K562 (cell line): ENCODE measurements around the gene PXN. TPM values are rescaled to one million over a fixed set of nuclear protein-coding genes. Genes with fewer than 3 reads are reported as not detected.

Experiments
- BACH1 ChIP-seq: fragments of 200-800 bp; sonication (Bioruptor generic); IDR thresholded peaks from 2 replicates; pipeline ENCODE4 v1.6.1; 2016; ENCODE audit warnings: missing genetic modification characterization, missing compliant biosample characterization
- DDX20 ChIP-seq: fragments of 450-650 bp; IDR thresholded peaks from 2 replicates; pipeline ENCODE4 v1.6.1; 2016; ENCODE audit warnings: missing genetic modification characterization, low read depth, mild to moderate bottlenecking, missing compliant biosample characterization, moderate library complexity
- FOXJ2 ChIP-seq: fragments of 200-800 bp; sonication (Bioruptor generic); IDR thresholded peaks from 2 replicates; pipeline ENCODE4 v1.6.1; 2016; ENCODE audit warnings: missing genetic modification characterization, missing compliant biosample characterization
- HDAC1 ChIP-seq, 2 experiments: fragments of 450-650 bp; IDR thresholded peaks; 2 replicates each; pipeline ENCODE4 v1.6.1; 2016 to 2017; ENCODE audit warnings: inconsistent platforms in 1 of 2, mild to moderate bottlenecking in 1 of 2, moderate library complexity in 1 of 2
- MTF1 ChIP-seq: fragments of 250-450 bp; sonication (Bioruptor Pico); IDR thresholded peaks from 2 replicates; pipeline ENCODE4 v1.9.0; 2021; ENCODE audit warnings: moderate library complexity, mild to moderate bottlenecking, inconsistent platforms, borderline replicate concordance
- NCOA6 ChIP-seq: fragments of 450-650 bp; IDR thresholded peaks from 2 replicates; pipeline ENCODE4 v1.6.1; 2017; ENCODE audit warnings: mild to moderate bottlenecking
- NFE2 ChIP-seq: IDR thresholded peaks from 2 replicates; pipeline ENCODE4 v1.6.1; 2014; ENCODE audit warnings: antibody characterized with exemption, low read depth
- POLR2H ChIP-seq: IDR thresholded peaks from 2 replicates; pipeline ENCODE4 v1.6.1; 2016; ENCODE audit warnings: missing genetic modification characterization, low read depth, mild to moderate bottlenecking, control low read depth, missing compliant biosample characterization, moderate library complexity
- RBM15 ChIP-seq: fragments of 200-400 bp; formaldehyde crosslinking; IDR thresholded peaks from 2 replicates; pipeline ENCODE4 v1.6.1; 2018; ENCODE audit warnings: mild to moderate bottlenecking, low read length, moderate library complexity; ENCODE audit not compliant: insufficient read depth
- SIN3A ChIP-seq, 2 experiments: fragments of 150-350 bp in 1 of 2; IDR thresholded peaks; 2 replicates each; pipeline ENCODE4 v1.6.1; 2011 to 2016; ENCODE audit warnings: borderline replicate concordance in 2 of 2, low read depth in 2 of 2, low read length in 2 of 2, mild to moderate bottlenecking in 2 of 2, moderate library complexity in 2 of 2; ENCODE audit not compliant: control insufficient read depth in 1 of 2
- SMAD1 ChIP-seq: fragments of 150-350 bp; IDR thresholded peaks from 2 replicates; pipeline ENCODE4 v1.6.1; 2014; ENCODE audit warnings: low read length, low read depth; ENCODE audit not compliant: partially characterized antibody
- SMAD2 ChIP-seq: fragments of 150-350 bp; IDR thresholded peaks from 2 replicates; pipeline ENCODE4 v1.6.1; 2014; ENCODE audit warnings: low read depth, mild to moderate bottlenecking, low read length
- SRSF1 ChIP-seq: fragments of 200-400 bp; formaldehyde crosslinking; IDR thresholded peaks from 2 replicates; pipeline ENCODE4 v1.6.1; 2017; ENCODE audit warnings: mild to moderate bottlenecking, low read depth, low read length, moderate library complexity
- TAF1 ChIP-seq: IDR thresholded peaks from 2 replicates; pipeline ENCODE4 v1.6.1; 2011; ENCODE audit warnings: mild to moderate bottlenecking, low read length, moderate library complexity; ENCODE audit not compliant: insufficient read depth, control insufficient read depth, severe bottlenecking; ENCODE audit errors: extremely low read depth
- THRAP3 ChIP-seq: fragments of 450-650 bp; IDR thresholded peaks from 2 replicates; pipeline ENCODE4 v1.6.1; 2016; ENCODE audit warnings: mild to moderate bottlenecking, inconsistent platforms, borderline replicate concordance
- U2AF1 ChIP-seq: fragments of 200-400 bp; formaldehyde crosslinking; optimal IDR thresholded peaks from 2 replicates; pipeline ENCODE3; 2017; ENCODE audit warnings: mild to moderate bottlenecking, low read depth, low read length, moderate library complexity
- ZNF232 ChIP-seq: sonication (generic); formaldehyde crosslinking; IDR thresholded peaks from 2 replicates; pipeline ENCODE4 v1.8.0; 2022; ENCODE audit warnings: mild to moderate bottlenecking, missing genetic modification reagents
- ZNF431 ChIP-seq: sonication (generic); formaldehyde crosslinking; IDR thresholded peaks from 2 replicates; pipeline ENCODE4 v1.8.0; 2022; ENCODE audit warnings: mild to moderate bottlenecking, missing genetic modification reagents
- ZNF57 ChIP-seq: fragments of 450-650 bp; formaldehyde crosslinking; IDR thresholded peaks from 2 replicates; pipeline ENCODE4 v1.4.0; 2020; ENCODE audit warnings: mild to moderate bottlenecking, moderate library complexity
- ZNF780A ChIP-seq: fragments of 250-450 bp; sonication (Bioruptor Pico); IDR thresholded peaks from 2 replicates; pipeline ENCODE4 v1.5.0; 2021; ENCODE audit warnings: mild to moderate bottlenecking
- polyA plus RNA-seq, 8 experiments: library from polyadenylated mRNA; depleted of rRNA in 4 of 8; stranded (reverse) in 5 of 8; unstranded in 3 of 8; fragments of >200 nt; fragmentation: Nextera tagmentation in 2 of 8; fragmentation: Illumina TruSeq in 1 of 8; extraction: Ambion mirVana in 2 of 8; extraction: Trizol in 1 of 8; gene quantifications; 2 replicates each; pipeline versions ENCODE4 v1.2.1 to v1.2.3, GENCODE V29; 2011 to 2014; ENCODE audit warnings: inconsistent platforms in 1 of 8, missing spikeins in 1 of 8
- total RNA-seq, 7 experiments: library from RNA; depleted of rRNA in 6 of 7; stranded (reverse); fragments of >200 nt in 6 of 7; fragmentation: Illumina TruSeq in 2 of 7; extraction: Trizol in 2 of 7; gene quantifications; 2 replicates each; pipeline versions ENCODE4 v1.2.1 to v1.2.3, GENCODE V29; 2011 to 2021; ENCODE audit warnings: low replicate concordance in 1 of 7
- TF ChIP-seq, protein P1 (sequence below): sonication (generic); formaldehyde crosslinking; IDR thresholded peaks from 2 replicates; pipeline ENCODE4 v1.8.0; 2022; ENCODE audit warnings: mild to moderate bottlenecking, missing genetic modification reagents
- TF ChIP-seq, protein P2 (sequence below): fragments of 450-650 bp; IDR thresholded peaks from 2 replicates; pipeline ENCODE4 v1.6.1; 2018; ENCODE audit not compliant: partially characterized antibody
- TF ChIP-seq, protein P3 (sequence below), 2 experiments: fragments of 450-650 bp in 1 of 2; sonication (generic) in 1 of 2; formaldehyde crosslinking; conservative IDR thresholded peaks; 2 replicates each; pipeline versions ENCODE4 v1.4.0 to v1.8.1; 2020 to 2022; ENCODE audit warnings: mild to moderate bottlenecking in 1 of 2, missing genetic modification reagents in 1 of 2

Gene PXN
- total and polyA plus RNA-seq, 9 of the 15 experiments (the other 6 are each of a cell fraction or from before 2014, with no cell fraction given): 4.0 to 74.1 (median 18.6) TPM

DNA sequence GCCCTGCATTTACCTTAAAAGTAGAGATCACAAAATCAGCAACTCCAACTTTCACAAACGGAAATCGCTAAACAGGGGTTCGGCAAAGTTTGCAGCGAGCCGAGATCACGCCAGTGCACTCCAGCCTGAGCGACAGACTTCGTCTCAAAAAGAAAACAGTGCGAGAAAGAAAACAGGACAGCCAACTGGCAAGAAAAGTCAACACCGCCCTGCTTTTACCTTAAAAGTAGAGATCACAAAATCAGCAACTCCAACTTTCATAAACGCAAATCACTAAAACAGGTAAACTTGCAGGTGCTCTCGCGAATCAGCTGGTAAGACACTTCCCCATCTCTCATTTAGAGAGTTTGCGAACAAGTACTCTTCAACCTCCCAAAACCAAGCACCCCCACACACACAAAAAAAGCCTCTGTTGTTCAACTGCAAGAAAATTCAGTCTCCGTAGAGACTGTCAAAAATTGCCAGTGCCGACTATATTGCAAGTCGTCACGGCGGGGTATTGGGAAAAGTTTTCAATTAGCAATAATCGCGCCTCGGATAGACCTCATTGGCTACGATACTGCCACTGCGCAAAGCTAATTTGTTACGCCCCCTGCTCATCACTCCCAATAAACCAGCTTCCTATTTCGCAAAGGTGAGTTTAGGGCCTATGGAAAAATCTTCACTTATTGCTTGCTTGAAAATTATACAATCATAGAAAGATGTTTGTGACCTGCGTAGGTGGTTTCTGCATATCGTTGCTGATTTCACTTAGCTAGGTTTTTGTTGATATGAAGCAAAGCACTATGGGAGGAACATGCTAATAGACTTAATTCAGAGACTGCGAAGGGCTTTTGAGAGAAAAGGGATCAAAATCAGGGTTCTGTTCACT lies 27.4 kb upstream of the PXN start, which contains the start of gene RNU4-1 (continued):
- TF ChIP-seq, protein P1, sequence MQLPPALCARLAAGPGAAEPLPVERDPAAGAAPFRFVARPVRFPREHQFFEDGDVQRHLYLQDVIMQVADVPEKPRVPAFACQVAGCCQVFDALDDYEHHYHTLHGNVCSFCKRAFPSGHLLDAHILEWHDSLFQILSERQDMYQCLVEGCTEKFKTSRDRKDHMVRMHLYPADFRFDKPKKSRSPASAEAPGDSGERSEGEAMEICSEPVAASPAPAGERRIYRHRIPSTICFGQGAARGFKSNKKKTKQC (CRISPR knock-in tag): peak; percentile 28; the same call in 1 of the 2 replicates
- no peak for TF ChIP-seq BACH1 (tag)
- TF ChIP-seq ZNF57: no peak
- TF ChIP-seq SMAD2: no peak
- 0 out of 2 replicates have a peak, but pooled peaks have one; percentile 34 for TF ChIP-seq NFE2
- no peak; the same call in 1 of the 2 replicates for TF ChIP-seq NCOA6
- no peak for TF ChIP-seq RBM15
- TF ChIP-seq, protein P2, sequence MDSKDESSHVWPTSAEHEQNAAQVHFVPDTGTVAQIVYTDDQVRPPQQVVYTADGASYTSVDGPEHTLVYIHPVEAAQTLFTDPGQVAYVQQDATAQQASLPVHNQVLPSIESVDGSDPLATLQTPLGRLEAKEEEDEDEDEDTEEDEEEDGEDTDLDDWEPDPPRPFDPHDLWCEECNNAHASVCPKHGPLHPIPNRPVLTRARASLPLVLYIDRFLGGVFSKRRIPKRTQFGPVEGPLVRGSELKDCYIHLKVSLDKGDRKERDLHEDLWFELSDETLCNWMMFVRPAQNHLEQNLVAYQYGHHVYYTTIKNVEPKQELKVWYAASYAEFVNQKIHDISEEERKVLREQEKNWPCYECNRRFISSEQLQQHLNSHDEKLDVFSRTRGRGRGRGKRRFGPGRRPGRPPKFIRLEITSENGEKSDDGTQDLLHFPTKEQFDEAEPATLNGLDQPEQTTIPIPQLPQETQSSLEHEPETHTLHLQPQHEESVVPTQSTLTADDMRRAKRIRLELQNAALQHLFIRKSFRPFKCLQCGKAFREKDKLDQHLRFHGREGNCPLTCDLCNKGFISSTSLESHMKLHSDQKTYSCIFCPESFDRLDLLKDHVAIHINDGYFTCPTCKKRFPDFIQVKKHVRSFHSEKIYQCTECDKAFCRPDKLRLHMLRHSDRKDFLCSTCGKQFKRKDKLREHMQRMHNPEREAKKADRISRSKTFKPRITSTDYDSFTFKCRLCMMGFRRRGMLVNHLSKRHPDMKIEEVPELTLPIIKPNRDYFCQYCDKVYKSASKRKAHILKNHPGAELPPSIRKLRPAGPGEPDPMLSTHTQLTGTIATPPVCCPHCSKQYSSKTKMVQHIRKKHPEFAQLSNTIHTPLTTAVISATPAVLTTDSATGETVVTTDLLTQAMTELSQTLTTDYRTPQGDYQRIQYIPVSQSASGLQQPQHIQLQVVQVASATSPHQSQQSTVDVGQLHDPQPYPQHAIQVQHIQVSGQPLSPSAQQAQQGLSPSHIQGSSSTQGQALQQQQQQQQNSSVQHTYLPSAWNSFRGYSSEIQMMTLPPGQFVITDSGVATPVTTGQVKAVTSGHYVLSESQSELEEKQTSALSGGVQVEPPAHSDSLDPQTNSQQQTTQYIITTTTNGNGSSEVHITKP: peak; percentile 35
- peak; percentile 63 for TF ChIP-seq TAF1
- TF ChIP-seq ZNF232 (CRISPR knock-in tag): no peak
- TF ChIP-seq FOXJ2 (tag): peak; percentile 40; the same call in 1 of the 2 replicates
- TF ChIP-seq, protein P3, sequence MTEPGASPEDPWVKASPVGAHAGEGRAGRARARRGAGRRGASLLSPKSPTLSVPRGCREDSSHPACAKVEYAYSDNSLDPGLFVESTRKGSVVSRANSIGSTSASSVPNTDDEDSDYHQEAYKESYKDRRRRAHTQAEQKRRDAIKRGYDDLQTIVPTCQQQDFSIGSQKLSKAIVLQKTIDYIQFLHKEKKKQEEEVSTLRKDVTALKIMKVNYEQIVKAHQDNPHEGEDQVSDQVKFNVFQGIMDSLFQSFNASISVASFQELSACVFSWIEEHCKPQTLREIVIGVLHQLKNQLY (CRISPR knock-in tag; conservative IDR thresholded peaks at IDR 0.05): no peak
- peak in 1 of 2 experiments; percentile 55; a peak in 3 of 4 replicates for TF ChIP-seq HDAC1 (IDR thresholded peaks at IDR 0.05)
- TF ChIP-seq U2AF1: peak; percentile 56
- TF ChIP-seq SIN3A (IDR thresholded peaks at IDR 0.05; ENCODE audit: borderline replicate concordance in 2 of 2, control insufficient read depth in 1 of 2, low read depth in 2 of 2, low read length in 2 of 2): peak; percentile 92 to 94; a peak in 2 of 4 replicates
- no peak for TF ChIP-seq ZNF431 (CRISPR knock-in tag)
- peak; percentile 99 for TF ChIP-seq POLR2H (tag)
- no peak; the same call in 1 of the 2 replicates for TF ChIP-seq DDX20 (tag)
- no peak for TF ChIP-seq MTF1 (CRISPR knock-in tag)
- peak; percentile 99 for TF ChIP-seq SMAD1
- peak; percentile 93; the same call in 1 of the 2 replicates for TF ChIP-seq THRAP3
- TF ChIP-seq SRSF1: no peak
- TF ChIP-seq ZNF780A: no peak
